A673 (cell line): ENCODE results near the gene PAOX. TPM values are rescaled to one million over a fixed set of nuclear protein-coding genes. Genes with fewer than 3 reads are reported as not detected.
A peak's percentile ranks its signal among the peaks of the same experiment; 100 is the strongest.

ENCODE experiments used
- BruUV-seq: library from RNA; stranded (reverse); fragments of 400-500 nt; replicated peaks from 2 replicates; lab custom pipeline; 2021; lab: Mats Ljungman, UMichigan
- CTCF ChIA-PET: fragments of 300-600 bp; sonication (Branson Sonifier 250); formaldehyde crosslinking; loops from one replicate; lab custom pipeline; 2022; ENCODE audit warnings: antibody characterized with exemption; lab: Charles Lee
- POLR2A ChIA-PET: fragments of 300-600 bp; sonication (Branson Sonifier 250); formaldehyde crosslinking; loops from one replicate; lab custom pipeline; 2022; ENCODE audit warnings: antibody characterized with exemption; ENCODE audit not compliant: low non-redundant PET; lab: Charles Lee
- DNase-seq: peaks from one replicate; pipeline ENCODE4 v3.0.0-alpha.2; 2015; ENCODE audit warnings: low spot score
- H3K27ac ChIP-seq: fragments of 200-600 bp; sonication (generic); 2 replicates; pipeline ENCODE4 v1.5.1; 2016; ENCODE audit warnings: mixed run types, low read depth, mild to moderate bottlenecking, mixed read lengths, antibody characterized with exemption, low read length; ENCODE audit not compliant: poor library complexity, severe bottlenecking
- H3K27me3 ChIP-seq: fragments of 200-600 bp; sonication (generic); replicated peaks from 2 replicates; pipeline ENCODE4 v1.6.1; 2017; ENCODE audit warnings: mixed run types, low read depth, mild to moderate bottlenecking, mixed read lengths, antibody characterized with exemption, low read length; ENCODE audit not compliant: insufficient read depth, poor library complexity
- H3K36me3 ChIP-seq: fragments of 200-600 bp; sonication (generic); 2 replicates; pipeline ENCODE4 v1.6.1; 2016; ENCODE audit warnings: mixed run types, mild to moderate bottlenecking, mixed read lengths, antibody characterized with exemption, low read length; ENCODE audit not compliant: insufficient read depth, poor library complexity, severe bottlenecking
- H3K4me1 ChIP-seq: fragments of 200-600 bp; sonication (generic); 2 replicates; pipeline ENCODE4 v1.6.1; 2017; ENCODE audit warnings: mixed run types, mild to moderate bottlenecking, mixed read lengths, antibody characterized with exemption, low read length; ENCODE audit not compliant: insufficient read depth, poor library complexity, severe bottlenecking
- H3K4me3 ChIP-seq: fragments of 200-600 bp; sonication (generic); 2 replicates; pipeline ENCODE4 v1.5.1; 2016; ENCODE audit warnings: low read depth, mixed run types, mild to moderate bottlenecking, mixed read lengths, low read length; ENCODE audit not compliant: poor library complexity, severe bottlenecking
- H3K9me3 ChIP-seq: fragments of 200-600 bp; sonication (generic); 2 replicates; pipeline ENCODE4 v1.6.1; 2016; ENCODE audit warnings: mixed run types, low read depth, mild to moderate bottlenecking, mixed read lengths, antibody characterized with exemption, low read length; ENCODE audit not compliant: poor library complexity, severe bottlenecking
- EZH2 ChIP-seq: fragments of 200-600 bp; sonication (generic); IDR thresholded peaks from 2 replicates; pipeline ENCODE4 v1.6.1; 2017; ENCODE audit warnings: borderline replicate concordance, low read depth, mild to moderate bottlenecking, mixed read lengths, antibody characterized with exemption, low read length; ENCODE audit not compliant: poor library complexity, severe bottlenecking
- intact Hi-C: fragments of 100-400 bp; cut with micrococcal nuclease; formaldehyde crosslinking; loops from one replicate; pipeline ENCODE4 v1.10.0; 2022; ENCODE audit not compliant: unreplicated experiment
- total RNA-seq: library from RNA; stranded (reverse); gene quantifications from 2 replicates; pipeline ENCODE4 v1.2.3, GENCODE V29; 2021
- TF ChIP-seq, protein P1 (sequence below): fragments of 300-800, 200-600 bp; sonication (generic); conservative IDR thresholded peaks from 2 replicates; pipeline ENCODE4 v1.5.1; 2017; ENCODE audit warnings: low read depth, mild to moderate bottlenecking, antibody characterized with exemption, low read length, moderate library complexity, mixed read lengths

The PAOX gene
- total RNA-seq, 1 experiment from 2014 or later, result 0.92 TPM

GRCh38 chr10:133350283-133350949, 28.6 kb upstream of the PAOX start:
- intact Hi-C loops, result no loop called here
- Histone ChIP-seq H3K4me3 (no peak overlapping the region), H3K27me3 (no peaks in the 10 kb centered on the region), H3K4me1 (peaks cover 6% of the 10 kb centered on the region), H3K9me3 (no peaks in the 10 kb centered on the region), H3K36me3 (no peaks in the 10 kb centered on the region), H3K27ac (no peak overlapping the region)
- BruUV-seq, result no TSS peak
- TF ChIP-seq, protein P1, sequence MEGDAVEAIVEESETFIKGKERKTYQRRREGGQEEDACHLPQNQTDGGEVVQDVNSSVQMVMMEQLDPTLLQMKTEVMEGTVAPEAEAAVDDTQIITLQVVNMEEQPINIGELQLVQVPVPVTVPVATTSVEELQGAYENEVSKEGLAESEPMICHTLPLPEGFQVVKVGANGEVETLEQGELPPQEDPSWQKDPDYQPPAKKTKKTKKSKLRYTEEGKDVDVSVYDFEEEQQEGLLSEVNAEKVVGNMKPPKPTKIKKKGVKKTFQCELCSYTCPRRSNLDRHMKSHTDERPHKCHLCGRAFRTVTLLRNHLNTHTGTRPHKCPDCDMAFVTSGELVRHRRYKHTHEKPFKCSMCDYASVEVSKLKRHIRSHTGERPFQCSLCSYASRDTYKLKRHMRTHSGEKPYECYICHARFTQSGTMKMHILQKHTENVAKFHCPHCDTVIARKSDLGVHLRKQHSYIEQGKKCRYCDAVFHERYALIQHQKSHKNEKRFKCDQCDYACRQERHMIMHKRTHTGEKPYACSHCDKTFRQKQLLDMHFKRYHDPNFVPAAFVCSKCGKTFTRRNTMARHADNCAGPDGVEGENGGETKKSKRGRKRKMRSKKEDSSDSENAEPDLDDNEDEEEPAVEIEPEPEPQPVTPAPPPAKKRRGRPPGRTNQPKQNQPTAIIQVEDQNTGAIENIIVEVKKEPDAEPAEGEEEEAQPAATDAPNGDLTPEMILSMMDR, result no peak
- no peak for TF ChIP-seq EZH2
- CTCF ChIA-PET, result interaction anchor here (1.2 kb wide), 1 partner anchor 21 kb away, joined by 6 read pairs; no protein-coding TSS in a partner anchor
- POLR2A ChIA-PET, result no interaction called here
- DNase-seq, result no peak

DNA sequence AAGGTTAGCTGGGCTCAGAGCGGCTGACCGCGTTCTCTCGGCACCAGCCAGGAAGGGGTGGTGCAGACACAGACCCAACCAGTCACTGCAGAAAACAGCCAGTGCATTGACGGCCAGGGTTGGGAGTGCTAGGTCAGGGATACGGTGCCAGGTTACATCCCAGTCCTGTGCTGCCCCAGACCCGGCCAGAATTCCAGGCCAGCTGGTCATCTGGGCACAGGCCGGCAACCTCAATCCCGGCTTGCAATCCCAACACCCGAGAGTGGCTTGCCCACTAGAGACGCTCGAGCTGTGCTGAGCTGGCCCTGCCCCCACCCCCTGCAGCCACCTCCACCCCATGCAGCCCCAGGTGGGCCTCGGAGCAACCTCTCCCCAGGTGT, 28.1 kb upstream of the PAOX start:
- TF ChIP-seq, protein P1, result no peak
- no peak for TF ChIP-seq EZH2
- no peaks in the 10 kb centered on the region for H3K36me3 ChIP-seq
- DNase-seq, result no peak
- no peaks in the 10 kb centered on the region for H3K27me3 ChIP-seq
- CTCF ChIA-PET, result interaction anchor here (1.2 kb wide), 1 partner anchor 22 kb away, joined by 6 read pairs; no protein-coding TSS in a partner anchor
- no TSS peak for BruUV-seq
- no peak overlapping the region for H3K27ac ChIP-seq
- POLR2A ChIA-PET, result no interaction called here
- intact Hi-C loops, result no loop called here
- peaks cover 6% of the 10 kb centered on the region for H3K4me1 ChIP-seq
- no peak overlapping the region for H3K4me3 ChIP-seq
- H3K9me3 ChIP-seq, result no peaks in the 10 kb centered on the region

- no peak overlapping the region for H3K4me3 ChIP-seq
- ChIA-PET POLR2A (interaction anchor here (0.6 kb wide), 1 partner anchor 17 kb away, joined by 4 read pairs; no protein-coding TSS in a partner anchor), CTCF (interaction anchor here (1.2 kb wide), 1 partner anchor 22 kb away, joined by 6 read pairs; no protein-coding TSS in a partner anchor)
- DNase-seq, result no peak
- BruUV-seq, result no TSS peak
- TF ChIP-seq EZH2, result no peak
- TF ChIP-seq, protein P1, result 0 out of 2 replicates have a peak, but pooled peaks have one; percentile 29
- intact Hi-C loops, result no loop called here
- H3K4me1 ChIP-seq, result peaks cover 6% of the 10 kb centered on the region
- H3K27me3 ChIP-seq, result no peaks in the 10 kb centered on the region
- no peaks in the 10 kb centered on the region for H3K36me3 ChIP-seq
- H3K9me3 ChIP-seq, result no peaks in the 10 kb centered on the region
- no peak overlapping the region for H3K27ac ChIP-seq
Observed at GRCh38 chr10:133351408-133352318, 27.4 kb upstream of the PAOX start.
